Measurements from ENCODE around the gene KCNH1. TPM values are rescaled to one million over a fixed set of nuclear protein-coding genes. Genes with fewer than 3 reads are reported as not detected.
"Not testable (repeated sequence)": the region's sequence is repeated elsewhere in the genome, so short reads cannot be mapped to it uniquely, and the experiment has no call there.

KCNH1 gene
- total RNA-seq, 2 donors from 2014 or later: 3.2 to 3.5 TPM

DNA sequence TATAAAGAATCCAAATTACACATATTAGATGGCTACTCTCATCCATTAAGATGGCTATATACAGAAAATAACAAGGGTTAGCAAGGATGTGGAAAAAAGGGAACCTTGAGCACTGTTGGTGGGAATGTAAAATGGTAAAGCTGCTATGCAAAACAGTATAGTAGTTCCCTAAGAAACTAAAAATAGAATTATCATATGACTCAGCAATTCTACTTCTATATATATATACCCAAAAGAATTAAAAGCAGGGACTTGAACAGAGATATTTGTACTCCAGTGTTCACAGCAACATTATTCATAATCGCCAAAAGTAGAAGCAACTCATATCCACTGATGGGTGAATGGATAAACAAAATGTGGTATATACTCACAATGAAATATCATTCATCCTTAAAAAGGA, 126.1 kb downstream of the KCNH1 start:
- 100% methylated on average over 1 of the region's 1 CpG; no CpG with 5 or more reads in 1 of the 2 experiments for WGBS, 2 experiments (ENCODE audit: insufficient coverage in 1 of 2, insufficient read length in 1 of 2)
- no peaks in the 10 kb centered on the region for H3K9me3 Mint-ChIP-seq
- no peak overlapping the region for H3K27ac Mint-ChIP-seq
- Histone ChIP-seq H3K9me3 (ENCODE audit: control insufficient read depth, low read length) (no peaks in the 10 kb centered on the region), H3K27me3 (ENCODE audit: control insufficient read depth, insufficient read depth, low read length, poor library complexity, severe bottlenecking) (no peaks in the 10 kb centered on the region), H3K9ac (ENCODE audit: extremely low read depth, low read length, poor library complexity, severe bottlenecking) (no peak overlapping the region), H3K4me3 (ENCODE audit: low read length) (no peak overlapping the region), H3K27ac (ENCODE audit: low read depth, low read length) (no peak overlapping the region), H3K4me1 (ENCODE audit: control insufficient read depth, insufficient read depth, low read length) (no peaks in the 10 kb centered on the region), H3K36me3 (ENCODE audit: control insufficient read depth, insufficient read depth, low read length) (no peaks in the 10 kb centered on the region)
- no peak overlapping the region for H3K4me3 Mint-ChIP-seq
- no peaks in the 10 kb centered on the region for H3K36me3 Mint-ChIP-seq (ENCODE audit: low read depth)
- no peaks in the 10 kb centered on the region for H3K4me1 Mint-ChIP-seq
- TF ChIP-seq, protein P1, sequence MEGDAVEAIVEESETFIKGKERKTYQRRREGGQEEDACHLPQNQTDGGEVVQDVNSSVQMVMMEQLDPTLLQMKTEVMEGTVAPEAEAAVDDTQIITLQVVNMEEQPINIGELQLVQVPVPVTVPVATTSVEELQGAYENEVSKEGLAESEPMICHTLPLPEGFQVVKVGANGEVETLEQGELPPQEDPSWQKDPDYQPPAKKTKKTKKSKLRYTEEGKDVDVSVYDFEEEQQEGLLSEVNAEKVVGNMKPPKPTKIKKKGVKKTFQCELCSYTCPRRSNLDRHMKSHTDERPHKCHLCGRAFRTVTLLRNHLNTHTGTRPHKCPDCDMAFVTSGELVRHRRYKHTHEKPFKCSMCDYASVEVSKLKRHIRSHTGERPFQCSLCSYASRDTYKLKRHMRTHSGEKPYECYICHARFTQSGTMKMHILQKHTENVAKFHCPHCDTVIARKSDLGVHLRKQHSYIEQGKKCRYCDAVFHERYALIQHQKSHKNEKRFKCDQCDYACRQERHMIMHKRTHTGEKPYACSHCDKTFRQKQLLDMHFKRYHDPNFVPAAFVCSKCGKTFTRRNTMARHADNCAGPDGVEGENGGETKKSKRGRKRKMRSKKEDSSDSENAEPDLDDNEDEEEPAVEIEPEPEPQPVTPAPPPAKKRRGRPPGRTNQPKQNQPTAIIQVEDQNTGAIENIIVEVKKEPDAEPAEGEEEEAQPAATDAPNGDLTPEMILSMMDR (conservative IDR thresholded peaks at IDR 0.05): no peak
- no peaks in the 10 kb centered on the region for H3K27me3 Mint-ChIP-seq (ENCODE audit: insufficient read depth)
- DNase-seq: no peak

DNA sequence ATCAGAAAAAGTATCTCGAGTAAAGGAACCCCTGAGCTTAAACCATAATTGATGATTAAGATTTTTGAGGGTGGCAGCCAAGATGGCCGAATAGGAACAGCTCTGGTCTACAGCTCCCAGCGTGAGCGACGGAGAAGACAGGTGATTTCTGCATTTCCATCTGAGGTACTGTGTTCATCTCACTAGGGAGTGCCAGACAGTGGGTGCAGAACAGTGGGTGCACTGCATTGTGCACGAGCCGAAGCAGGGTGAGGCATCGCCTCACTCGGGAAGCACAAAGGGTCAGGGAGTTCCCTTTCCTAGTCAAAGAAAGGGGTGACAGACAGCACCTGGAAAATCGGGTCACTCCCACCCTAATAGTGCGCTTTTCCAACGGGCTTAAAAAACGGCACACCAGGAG, 138.0 kb downstream of the KCNH1 start:
- not testable (repeated sequence) for H3K4me1 Mint-ChIP-seq; H3K4me3 Mint-ChIP-seq; H3K4me1 ChIP-seq (ENCODE audit: control insufficient read depth, insufficient read depth, low read length); H3K9ac ChIP-seq (ENCODE audit: extremely low read depth, low read length, poor library complexity, severe bottlenecking); H3K27ac Mint-ChIP-seq; H3K27me3 Mint-ChIP-seq (ENCODE audit: insufficient read depth); DNase-seq; H3K36me3 ChIP-seq (ENCODE audit: control insufficient read depth, insufficient read depth, low read length); H3K27ac ChIP-seq (ENCODE audit: low read depth, low read length); H3K27me3 ChIP-seq (ENCODE audit: control insufficient read depth, insufficient read depth, low read length, poor library complexity, severe bottlenecking); H3K36me3 Mint-ChIP-seq (ENCODE audit: low read depth); H3K9me3 ChIP-seq (ENCODE audit: control insufficient read depth, low read length); H3K4me3 ChIP-seq (ENCODE audit: low read length)
- peaks cover 52% of the 10 kb centered on the region for H3K9me3 Mint-ChIP-seq
- WGBS, 2 experiments (ENCODE audit: insufficient coverage in 1 of 2, insufficient read length in 1 of 2): 96 to 97% methylated on average over 10 to 13 of the region's 13 CpGs

DNA sequence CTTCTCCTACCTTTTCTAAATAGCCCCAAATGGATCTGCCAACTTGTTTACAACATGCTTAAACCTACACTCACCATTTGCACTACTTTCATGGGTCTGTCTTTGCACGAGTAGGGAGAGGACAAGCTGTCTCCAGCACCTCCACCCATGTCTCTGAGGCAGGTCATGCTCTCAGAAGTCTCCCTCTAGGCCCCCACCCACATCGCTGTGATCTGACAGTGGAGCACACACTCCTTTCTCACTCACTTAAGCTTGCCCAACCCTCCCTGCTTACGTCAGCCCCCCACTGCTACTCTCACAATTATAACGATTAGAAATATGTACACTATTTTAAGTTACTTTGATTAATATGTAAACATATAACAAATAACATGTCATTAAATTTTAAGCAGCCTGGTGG, 141.1 kb downstream of the KCNH1 start:
- Mint-ChIP-seq H3K9me3 (peaks cover 37% of the 10 kb centered on the region), H3K27ac (no peak overlapping the region)
- no peak for DNase-seq

DNA sequence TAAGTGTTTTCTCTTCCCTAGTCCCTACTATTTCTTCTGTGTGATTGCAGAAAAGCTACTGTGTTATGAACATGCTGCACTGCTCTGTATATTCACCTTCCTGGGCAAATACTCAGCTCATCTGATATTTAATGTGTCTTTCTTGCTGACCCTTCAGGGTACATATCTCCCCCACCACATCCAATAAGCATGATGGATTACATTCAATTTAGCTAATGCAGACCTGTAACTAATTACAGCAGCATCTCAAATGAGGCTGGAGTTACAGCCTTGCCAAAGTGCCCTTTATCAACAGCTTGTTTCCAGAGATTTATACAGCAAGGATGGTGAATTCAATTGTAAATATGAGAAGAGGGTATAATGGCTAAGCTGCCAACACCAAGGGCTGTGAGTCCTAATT, 144.0 kb downstream of the KCNH1 start:
- TF ChIP-seq, protein P1 (conservative IDR thresholded peaks at IDR 0.05): no peak
- Mint-ChIP-seq H3K27me3 (ENCODE audit: insufficient read depth) (no peaks in the 10 kb centered on the region), H3K36me3 (ENCODE audit: low read depth) (peaks cover 3% of the 10 kb centered on the region)

More for the DNA sequence above, 141.1 kb downstream of the KCNH1 start:
- Histone ChIP-seq H3K27ac (ENCODE audit: low read depth, low read length) (no peak overlapping the region), H3K27me3 (ENCODE audit: control insufficient read depth, insufficient read depth, low read length, poor library complexity, severe bottlenecking) (no peaks in the 10 kb centered on the region), H3K4me3 (ENCODE audit: low read length) (no peak overlapping the region), H3K9me3 (ENCODE audit: control insufficient read depth, low read length) (peaks cover 7% of the 10 kb centered on the region), H3K4me1 (ENCODE audit: control insufficient read depth, insufficient read depth, low read length) (no peaks in the 10 kb centered on the region), H3K9ac (ENCODE audit: extremely low read depth, low read length, poor library complexity, severe bottlenecking) (no peak overlapping the region), H3K36me3 (ENCODE audit: control insufficient read depth, insufficient read depth, low read length) (no peaks in the 10 kb centered on the region)
- peaks cover 6% of the 10 kb centered on the region for H3K36me3 Mint-ChIP-seq (ENCODE audit: low read depth)
- TF ChIP-seq, protein P1 (conservative IDR thresholded peaks at IDR 0.05): no peak
- H3K27me3 Mint-ChIP-seq (ENCODE audit: insufficient read depth): no peaks in the 10 kb centered on the region
- H3K4me1 Mint-ChIP-seq: no peaks in the 10 kb centered on the region
- WGBS, 2 experiments (ENCODE audit: insufficient coverage in 1 of 2, insufficient read length in 1 of 2): 87 to 100% methylated on average over 1 to 3 of the region's 4 CpGs
- no peak overlapping the region for H3K4me3 Mint-ChIP-seq

More for the DNA sequence above, 144.0 kb downstream of the KCNH1 start:
- H3K36me3 ChIP-seq (ENCODE audit: control insufficient read depth, insufficient read depth, low read length): no peaks in the 10 kb centered on the region
- Mint-ChIP-seq H3K4me3 (no peak overlapping the region), H3K4me1 (no peaks in the 10 kb centered on the region), H3K27ac (no peak overlapping the region), H3K9me3 (peaks cover 31% of the 10 kb centered on the region)
- peaks cover 7% of the 10 kb centered on the region for H3K9me3 ChIP-seq (ENCODE audit: control insufficient read depth, low read length)
- DNase-seq: no peak
- no peaks in the 10 kb centered on the region for H3K27me3 ChIP-seq (ENCODE audit: control insufficient read depth, insufficient read depth, low read length, poor library complexity, severe bottlenecking)
- H3K27ac ChIP-seq (ENCODE audit: low read depth, low read length): no peak overlapping the region
- H3K4me3 ChIP-seq (ENCODE audit: low read length): no peak overlapping the region
- no peak overlapping the region for H3K9ac ChIP-seq (ENCODE audit: extremely low read depth, low read length, poor library complexity, severe bottlenecking)
- H3K4me1 ChIP-seq (ENCODE audit: control insufficient read depth, insufficient read depth, low read length): no peaks in the 10 kb centered on the region

All from endodermal cell (in vitro differentiated cells).